CD14-positive monocyte (primary cell): ENCODE data around the gene KIF26A. TPM values are rescaled to one million over a fixed set of nuclear protein-coding genes. Genes with fewer than 3 reads are reported as not detected.

Source experiments
- DNase-seq, 3 donors: peaks; one replicate each; pipeline ENCODE4 v3.0.0-alpha.2; 2011 to 2022
- H2AFZ ChIP-seq: 2 replicates; pipeline ENCODE4 v1.6.0; 2012; ENCODE audit warnings: mild to moderate bottlenecking, low read depth, low read length, inconsistent platforms; ENCODE audit not compliant: insufficient read depth, poor library complexity, severe bottlenecking
- H3K27ac ChIP-seq, 2 donors: 1 replicate in 1 of 2; 2 replicates in 1 of 2; pipeline ENCODE4 v1.5.1; 2012 to 2013; ENCODE audit warnings: low read length in 2 of 2, control low read depth in 1 of 2, inconsistent platforms in 1 of 2, low read depth in 1 of 2, mild to moderate bottlenecking in 1 of 2
- H3K27me3 ChIP-seq, 2 donors: one replicate each; pipeline versions ENCODE4 v1.6.0 to v1.6.1; 2011 to 2013; ENCODE audit warnings: low read length in 2 of 2; ENCODE audit not compliant: control insufficient read depth in 2 of 2, insufficient read depth in 2 of 2
- H3K36me3 ChIP-seq, 2 donors: replicated peaks in 1 of 2; 1 replicate in 1 of 2; 2 replicates in 1 of 2; pipeline versions ENCODE4 v1.5.1 to v1.6.1; 2012 to 2013; ENCODE audit warnings: low read length in 2 of 2, control low read depth in 1 of 2, inconsistent platforms in 1 of 2, mild to moderate bottlenecking in 1 of 2; ENCODE audit not compliant: insufficient read depth in 2 of 2, control insufficient read depth in 1 of 2
- H3K4me1 ChIP-seq, 2 donors: 1 replicate in 1 of 2; 2 replicates in 1 of 2; pipeline versions ENCODE4 v1.5.1 to v1.6.1; 2012 to 2013; ENCODE audit warnings: low read length in 2 of 2, control low read depth in 1 of 2, inconsistent platforms in 1 of 2, mild to moderate bottlenecking in 1 of 2, moderate library complexity in 1 of 2; ENCODE audit not compliant: insufficient read depth in 2 of 2, control insufficient read depth in 1 of 2
- H3K4me2 ChIP-seq: replicated peaks from 2 replicates; pipeline ENCODE3; 2012; ENCODE audit warnings: low read length, moderate library complexity, mild to moderate bottlenecking; ENCODE audit not compliant: poor library complexity, severe bottlenecking; ENCODE audit errors: extremely low read depth
- H3K4me3 ChIP-seq, 3 experiments: fragments of 200-600 bp in 1 of 3; sonication (generic) in 1 of 3; replicated peaks in 1 of 3; 1 replicate in 2 of 3; 2 replicates in 1 of 3; pipeline ENCODE4 v1.5.1; 2011 to 2013; ENCODE audit warnings: low read length in 3 of 3, mild to moderate bottlenecking in 3 of 3, control low read depth in 2 of 3, low read depth in 2 of 3, inconsistent platforms in 1 of 3, moderate library complexity in 1 of 3
- H3K79me2 ChIP-seq: 2 replicates; pipeline ENCODE4 v1.6.0; 2012; ENCODE audit warnings: mild to moderate bottlenecking, control low read depth, inconsistent platforms, low read length, moderate library complexity; ENCODE audit not compliant: insufficient read depth
- H3K9ac ChIP-seq: 2 replicates; pipeline ENCODE4 v1.6.0; 2017; ENCODE audit warnings: low read length, mild to moderate bottlenecking; ENCODE audit not compliant: insufficient read depth, poor library complexity, severe bottlenecking
- H3K9me3 ChIP-seq, 2 donors: replicated peaks in 1 of 2; 1 replicate in 1 of 2; 2 replicates in 1 of 2; pipeline versions ENCODE4 v1.5.1 to v1.6.1; 2012 to 2013; ENCODE audit warnings: low read length in 2 of 2, control low read depth in 1 of 2; ENCODE audit not compliant: control insufficient read depth in 1 of 2, insufficient read depth in 1 of 2
- H4K20me1 ChIP-seq: 2 replicates; pipeline ENCODE4 v1.6.0; 2012; ENCODE audit warnings: mild to moderate bottlenecking, low read length, control low read depth, moderate library complexity; ENCODE audit not compliant: insufficient read depth
- H3K27ac Mint-ChIP-seq, 7 donors: one replicate each; pipeline ENCODE4 v1.8.0; 2020; ENCODE audit warnings: mild to moderate bottlenecking in 7 of 7, mixed read lengths in 7 of 7, moderate library complexity in 6 of 7, inconsistent platforms in 2 of 7
- H3K27me3 Mint-ChIP-seq, 3 donors: one replicate each; pipeline ENCODE4 v1.8.0; 2021 to 2022; ENCODE audit warnings: low read depth in 3 of 3, mild to moderate bottlenecking in 3 of 3, mixed read lengths in 3 of 3, moderate library complexity in 3 of 3, inconsistent platforms in 1 of 3
- H3K36me3 Mint-ChIP-seq, 2 donors: one replicate each; pipeline ENCODE4 v1.8.0; 2020; ENCODE audit warnings: mixed read lengths in 2 of 2, inconsistent platforms in 1 of 2, mild to moderate bottlenecking in 1 of 2
- H3K4me1 Mint-ChIP-seq: one replicate; pipeline ENCODE4 v1.8.0; 2020; ENCODE audit warnings: mild to moderate bottlenecking, mixed read lengths
- H3K4me3 Mint-ChIP-seq, 2 donors: one replicate each; pipeline ENCODE4 v1.8.0; 2020; ENCODE audit warnings: mild to moderate bottlenecking in 2 of 2, mixed read lengths in 2 of 2, moderate library complexity in 1 of 2
- H3K9me3 Mint-ChIP-seq, 7 donors: one replicate each; pipeline ENCODE4 v1.8.0; 2020 to 2022; ENCODE audit warnings: mixed read lengths in 7 of 7, mild to moderate bottlenecking in 6 of 7, moderate library complexity in 6 of 7, inconsistent platforms in 2 of 7
- CTCF ChIP-seq: fragments of 200-600 bp; IDR thresholded peaks from one replicate; pipeline ENCODE4 v1.8.0; 2022; ENCODE audit warnings: antibody characterized with exemption, mild to moderate bottlenecking
- WGBS: methylation state at CpG from one replicate; pipeline ENCODE4 v1.1.5; 2013; ENCODE audit warnings: missing lambda C conversion rate; ENCODE audit not compliant: insufficient coverage; 5-methylcytosine and 5-hydroxymethylcytosine counted together
- intact Hi-C, 2 donors: fragments of 100-400 bp; cut with micrococcal nuclease; formaldehyde crosslinking; loops; one replicate each; pipeline versions ENCODE4 v1.15.0 to v1.15.1; 2023
- polyA plus RNA-seq, 3 donors: library from polyadenylated mRNA; depleted of rRNA in 1 of 3; unstranded in 2 of 3; stranded (reverse) in 1 of 3; fragments of 300-500 nt in 2 of 3; fragments of >200 nt in 1 of 3; fragmentation: Illumina TruSeq in 2 of 3; gene quantifications; 1 replicate in 2 of 3; 2 replicates in 1 of 3; pipeline ENCODE4 v1.2.3, GENCODE V29; 2012 to 2021

KIF26A gene
- polyA plus RNA-seq, 3 donors: not detected

- Mint-ChIP-seq H3K27ac (peak overlapping the region in 1 of 7 donors; percentile 66), H3K27me3 (peaks cover 44 to 68% (median 59%) of the 10 kb centered on the region in 3 donors), H3K9me3 (peaks cover 6 to 30% (median 12%) of the 10 kb centered on the region in 7 donors), H3K4me1 (peaks cover 11% of the 10 kb centered on the region), H3K36me3 (no peaks in the 10 kb centered on the region), H3K4me3 (peak overlapping the region in 1 of 2 donors; percentile 82)
- Histone ChIP-seq H3K36me3 (no peaks in the 10 kb centered on the region), H3K9me3 (peaks cover 10 to 15% of the 10 kb centered on the region in 2 donors), H3K27ac (no peak overlapping the region), H3K27me3 (peaks cover 12 to 39% of the 10 kb centered on the region in 2 donors), H3K4me3 (no peak overlapping the region), H2AFZ (no peak overlapping the region), H3K9ac (no peak overlapping the region), H3K79me2 (no peaks in the 10 kb centered on the region), H4K20me1 (no peaks in the 10 kb centered on the region), H3K4me2 (no peak overlapping the region), H3K4me1 (peaks cover 8 to 15% of the 10 kb centered on the region in 2 donors)
- no peak for TF ChIP-seq CTCF
- intact Hi-C loops: loop anchor here in 1 of 2 donors (10.0 kb wide), 2 partner anchors 510 to 870 kb away; no protein-coding TSS in a partner anchor
- no peak for DNase-seq
- WGBS: 73% methylated on average over 18 of the region's 31 CpGs
Observed at GRCh38 chr14:104134061-104134965, 4.1 kb upstream of the KIF26A start.

DNA sequence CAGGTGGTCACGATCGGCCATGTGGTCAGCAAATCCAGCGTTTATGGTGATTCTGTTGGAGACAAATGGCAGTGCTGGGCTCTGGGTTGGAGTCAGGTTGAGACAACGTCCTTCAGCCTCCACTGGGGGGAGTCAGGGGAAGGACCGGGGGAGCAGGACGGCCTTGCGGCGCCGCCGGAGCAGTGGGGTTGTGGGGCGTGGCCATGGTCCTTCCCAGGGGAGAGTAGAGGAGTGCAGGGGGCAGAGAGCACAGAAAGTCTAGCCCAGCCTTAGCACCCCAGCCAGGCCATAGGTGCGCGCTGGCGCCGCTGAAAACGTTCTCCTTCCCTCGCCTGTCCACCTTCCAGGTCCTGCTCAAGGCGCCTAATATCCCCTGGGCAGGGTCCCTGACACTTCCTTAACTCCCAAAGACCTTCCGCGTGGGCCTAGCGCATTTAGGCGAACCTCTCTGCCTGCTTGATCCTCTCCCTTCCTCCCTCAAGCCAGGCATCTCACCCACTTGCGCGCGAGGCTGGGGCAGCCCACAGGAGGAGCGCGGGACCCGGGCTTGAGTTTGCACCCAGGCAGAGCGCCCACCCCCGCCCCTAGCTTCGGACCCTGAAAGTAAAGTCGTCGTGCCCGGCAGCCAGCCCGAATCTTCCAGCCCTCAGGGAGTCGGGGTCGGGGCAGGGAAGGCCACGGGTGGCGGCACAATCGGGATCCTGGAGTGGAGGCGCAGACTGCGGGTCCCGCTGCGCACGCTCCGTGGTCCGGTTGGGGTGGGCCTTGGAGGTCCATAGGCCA is 3.1 kb upstream of the KIF26A start:
- H3K27ac Mint-ChIP-seq: no peak overlapping the region
- H3K9me3 Mint-ChIP-seq: peaks cover 0 to 21% (median 2%) of the 10 kb centered on the region in 7 donors
- no peaks in the 10 kb centered on the region for H3K79me2 ChIP-seq
- H3K9ac ChIP-seq: no peak overlapping the region
- H3K9me3 ChIP-seq: peaks cover 5 to 10% of the 10 kb centered on the region in 2 donors
- intact Hi-C loops: loop anchor here in 1 of 2 donors (10.0 kb wide), 2 partner anchors 509 to 869 kb away; no protein-coding TSS in a partner anchor
- H3K36me3 Mint-ChIP-seq: no peaks in the 10 kb centered on the region
- no peaks in the 10 kb centered on the region for H4K20me1 ChIP-seq
- WGBS: 3% methylated on average over 39 of the region's 47 CpGs
- no peak overlapping the region for H3K4me2 ChIP-seq
- H3K27ac ChIP-seq: no peak overlapping the region
- H3K4me3 ChIP-seq: no peak overlapping the region
- H3K4me3 Mint-ChIP-seq: peak overlapping the region in 1 of 2 donors; percentile 82
- H3K27me3 ChIP-seq: peaks cover 15 to 49% of the 10 kb centered on the region in 2 donors
- TF ChIP-seq CTCF: no peak
- no peak overlapping the region for H2AFZ ChIP-seq
- no peaks in the 10 kb centered on the region for H3K36me3 ChIP-seq
- H3K4me1 Mint-ChIP-seq: peaks cover 11% of the 10 kb centered on the region
- peaks cover 8 to 15% of the 10 kb centered on the region in 2 donors for H3K4me1 ChIP-seq
- no peak for DNase-seq
- peaks cover 52 to 78% (median 65%) of the 10 kb centered on the region in 3 donors for H3K27me3 Mint-ChIP-seq
